Endometrial microvascular endothelial cells (primary cell): ENCODE data around the gene LCAT. TPM values are rescaled to one million over a fixed set of nuclear protein-coding genes. Genes with fewer than 3 reads are reported as not detected.

Source experiments
- total RNA-seq: library from RNA; depleted of rRNA; stranded (reverse); fragments of >200 nt; gene quantifications from one replicate; pipeline ENCODE4 v1.2.3, GENCODE V29; 2015; ENCODE audit errors: inconsistent ontology term

LCAT gene
- total RNA-seq, 1 donor from 2014 or later = 5.1 TPM

Other genes starting within 250 kb of the LCAT start
- 27.0 TPM for gene GFOD2, start 224.8 kb downstream of the LCAT start, total RNA-seq
- gene RANBP10, start 137.6 kb downstream of the LCAT start, total RNA-seq = 6.1 TPM
- not detected for gene TSNAXIP1, start 137.2 kb downstream of the LCAT start, total RNA-seq
- gene THAP11, start 101.8 kb downstream of the LCAT start, total RNA-seq = 33.0 TPM
- 171 TPM for gene NUTF2, start 97.2 kb downstream of the LCAT start, total RNA-seq
- 37.8 TPM for gene CENPT, start 96.4 kb downstream of the LCAT start, total RNA-seq
- gene EDC4, start 71.1 kb downstream of the LCAT start, total RNA-seq = 99.8 TPM
- not detected for gene NRN1L, start 59.2 kb downstream of the LCAT start, total RNA-seq
- 6.9 TPM for gene PSKH1, start 50.9 kb downstream of the LCAT start, total RNA-seq
- gene CTRL, start 12.3 kb downstream of the LCAT start, total RNA-seq = 0.28 TPM
- 71.2 TPM for gene PSMB10, start 7.3 kb downstream of the LCAT start, total RNA-seq
- gene SLC12A4, start 24.5 kb upstream of the LCAT start, total RNA-seq = 55.3 TPM
- gene DPEP3, start 36.4 kb upstream of the LCAT start, total RNA-seq = not detected
- not detected for gene DPEP2, start 55.4 kb upstream of the LCAT start, total RNA-seq
- gene DPEP2NB, start 71.8 kb upstream of the LCAT start, total RNA-seq = not detected
- 8.8 TPM for gene DDX28, start 79.1 kb upstream of the LCAT start, total RNA-seq
- gene DUS2, start 79.2 kb upstream of the LCAT start, total RNA-seq = 32.6 TPM
- gene NFATC3, start 141.2 kb upstream of the LCAT start, total RNA-seq = 28.4 TPM